ENCODE measurements around the gene NADSYN1.
"Not testable (repeated sequence)": the region's sequence is repeated elsewhere in the genome, so short reads cannot be mapped to it uniquely, and the experiment has no call there.

Gene NADSYN1

GRCh38 chr11:71532036-71532610 is 79.1 kb downstream of the NADSYN1 start:
- DNase-seq = no peak

GRCh38 chr11:71534711-71535608 is 82.0 kb downstream of the NADSYN1 start:
- not testable (repeated sequence) for DNase-seq

GRCh38 chr11:71535825-71536224 is 82.8 kb downstream of the NADSYN1 start:
- no peak for DNase-seq

GRCh38 chr11:71537537-71537936 is 84.5 kb downstream of the NADSYN1 start:
- DNase-seq = no peak

GRCh38 chr11:71537977-71538665 is 85.1 kb downstream of the NADSYN1 start, which contains the start of gene KRTAP5-8:
KRTAP5-8 (plus strand) TSS chr11:71538025; CDS start chr11:71538056, 31 bp downstream.
- DNase-seq = not testable (repeated sequence)

GRCh38 chr11:71538666-71538990 is 85.6 kb downstream of the NADSYN1 start:
- DNase-seq = no peak

- no peak for DNase-seq
Observed at GRCh38 chr11:71539017-71539416, 86.0 kb downstream of the NADSYN1 start.

- DNase-seq = not testable (repeated sequence)
Observed at GRCh38 chr11:71539971-71540370, 87.0 kb downstream of the NADSYN1 start.

- DNase-seq = not testable (repeated sequence)
Observed at GRCh38 chr11:71540521-71541304, 87.7 kb downstream of the NADSYN1 start.

GRCh38 chr11:71542382-71542781 is 89.4 kb downstream of the NADSYN1 start:
- no peak for DNase-seq

- DNase-seq = no peak
Observed at GRCh38 chr11:71542879-71543777, 90.1 kb downstream of the NADSYN1 start.

- no peak for DNase-seq
Observed at GRCh38 chr11:71543866-71544265, 90.9 kb downstream of the NADSYN1 start.

GRCh38 chr11:71544525-71545214 is 91.7 kb downstream of the NADSYN1 start:
- DNase-seq = no peak

- no peak for DNase-seq
Observed at GRCh38 chr11:71545405-71545966, 92.5 kb downstream of the NADSYN1 start.

- DNase-seq = no peak
Observed at GRCh38 chr11:71548120-71548519, 95.1 kb downstream of the NADSYN1 start, which contains the start of gene KRTAP5-9. KRTAP5-9 (plus strand) TSS chr11:71548420; CDS start chr11:71548658, 238 bp downstream.

- no peak for DNase-seq
Observed at GRCh38 chr11:71548716-71549151, 95.7 kb downstream of the NADSYN1 start.

All from NCI-H2081 treated with DMSO at 0.1 percent for 48 hours (cell line).